PC-3 (cell line): Measurements from ENCODE around the gene ATP10B.

Source experiments
- CTCF ChIP-seq: fragments of 300-600 bp; sonication (generic); conservative IDR thresholded peaks from 2 replicates; pipeline ENCODE4 v1.5.1; 2017; ENCODE audit warnings: antibody characterized with exemption, low read depth, mild to moderate bottlenecking, low read length
- EZH2 ChIP-seq: fragments of 300-600 bp; sonication (generic); IDR thresholded peaks from one replicate; pipeline ENCODE4 v1.6.1; 2017; ENCODE audit warnings: antibody characterized with exemption, mild to moderate bottlenecking, low read length; ENCODE audit not compliant: unreplicated experiment
- EZH2phosphoT487 ChIP-seq: fragments of 300-600 bp; sonication (generic); IDR thresholded peaks from 2 replicates; pipeline ENCODE4 v1.6.1; 2018; ENCODE audit warnings: mild to moderate bottlenecking, antibody characterized with exemption, low read length, borderline replicate concordance

GRCh38 chr5:160621526-160621925, 230.5 kb downstream of the ATP10B start:
- TF ChIP-seq CTCF = no peak
- TF ChIP-seq EZH2 = no peak
- TF ChIP-seq EZH2phosphoT487 = no peak
